ENCODE measurements around the gene ZNF574. TPM values are rescaled to one million over a fixed set of nuclear protein-coding genes. Genes with fewer than 3 reads are reported as not detected.

Gene ZNF574
- total and polyA plus RNA-seq, 11 donors = 5.1 to 17.7 (median 8.7) TPM

DNA sequence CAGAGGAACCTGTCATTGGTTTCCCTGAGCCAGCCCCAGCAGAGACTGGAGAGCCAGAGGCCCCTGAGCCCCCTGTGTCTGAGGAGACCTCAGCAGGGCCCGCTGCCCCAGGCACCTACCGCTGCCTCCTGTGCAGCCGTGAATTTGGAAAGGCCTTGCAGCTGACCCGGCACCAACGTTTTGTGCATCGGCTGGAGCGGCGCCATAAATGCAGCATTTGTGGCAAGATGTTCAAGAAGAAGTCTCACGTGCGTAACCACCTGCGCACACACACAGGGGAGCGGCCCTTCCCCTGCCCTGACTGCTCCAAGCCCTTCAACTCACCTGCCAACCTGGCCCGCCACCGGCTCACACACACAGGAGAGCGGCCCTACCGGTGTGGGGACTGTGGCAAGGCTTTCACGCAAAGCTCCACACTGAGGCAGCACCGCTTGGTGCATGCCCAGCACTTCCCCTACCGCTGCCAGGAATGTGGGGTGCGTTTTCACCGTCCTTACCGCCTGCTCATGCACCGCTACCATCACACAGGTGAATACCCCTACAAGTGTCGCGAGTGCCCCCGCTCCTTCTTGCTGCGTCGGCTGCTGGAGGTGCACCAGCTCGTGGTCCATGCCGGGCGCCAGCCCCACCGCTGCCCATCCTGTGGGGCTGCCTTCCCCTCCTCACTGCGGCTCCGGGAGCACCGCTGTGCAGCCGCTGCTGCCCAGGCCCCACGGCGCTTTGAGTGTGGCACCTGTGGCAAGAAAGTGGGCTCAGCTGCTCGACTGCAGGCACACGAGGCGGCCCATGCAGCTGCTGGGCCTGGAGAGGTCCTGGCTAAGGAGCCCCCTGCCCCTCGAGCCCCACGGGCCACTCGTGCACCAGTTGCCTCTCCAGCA lies 4.2 kb downstream of the ZNF574 start:
- Histone ChIP-seq H3K27ac (no peak overlapping the region), H3K36me3 (peaks cover 2 to 58% (median 41%) of the 10 kb centered on the region in 9 donors), H3K9me3 (no peaks in the 10 kb centered on the region), H3K27me3 (no peaks in the 10 kb centered on the region), H3K4me3 (no peak overlapping the region), H3K4me1 (peaks cover 0 to 22% (median 14%) of the 10 kb centered on the region in 12 donors)
- intact Hi-C loops (cut with DNase I) = loop anchor here in 3 of 10 donors (5.0 kb wide), 4 partner anchors 83 to 198 kb away; partner anchors contain the start of genes ARHGEF1 (in 1 of the 3), ATP1A3 (in 1 of the 3) and RABAC1 (in 1 of the 3)
- no peak for TF ChIP-seq POLR2A (IDR thresholded peaks at IDR 0.05)
- TF ChIP-seq, protein P1, sequence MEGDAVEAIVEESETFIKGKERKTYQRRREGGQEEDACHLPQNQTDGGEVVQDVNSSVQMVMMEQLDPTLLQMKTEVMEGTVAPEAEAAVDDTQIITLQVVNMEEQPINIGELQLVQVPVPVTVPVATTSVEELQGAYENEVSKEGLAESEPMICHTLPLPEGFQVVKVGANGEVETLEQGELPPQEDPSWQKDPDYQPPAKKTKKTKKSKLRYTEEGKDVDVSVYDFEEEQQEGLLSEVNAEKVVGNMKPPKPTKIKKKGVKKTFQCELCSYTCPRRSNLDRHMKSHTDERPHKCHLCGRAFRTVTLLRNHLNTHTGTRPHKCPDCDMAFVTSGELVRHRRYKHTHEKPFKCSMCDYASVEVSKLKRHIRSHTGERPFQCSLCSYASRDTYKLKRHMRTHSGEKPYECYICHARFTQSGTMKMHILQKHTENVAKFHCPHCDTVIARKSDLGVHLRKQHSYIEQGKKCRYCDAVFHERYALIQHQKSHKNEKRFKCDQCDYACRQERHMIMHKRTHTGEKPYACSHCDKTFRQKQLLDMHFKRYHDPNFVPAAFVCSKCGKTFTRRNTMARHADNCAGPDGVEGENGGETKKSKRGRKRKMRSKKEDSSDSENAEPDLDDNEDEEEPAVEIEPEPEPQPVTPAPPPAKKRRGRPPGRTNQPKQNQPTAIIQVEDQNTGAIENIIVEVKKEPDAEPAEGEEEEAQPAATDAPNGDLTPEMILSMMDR (IDR thresholded peaks at IDR 0.05) = no peak
- ATAC-seq (no peak), DNase-seq (no peak)
- WGBS, 4 donors = 94 to 98% (median 94%) methylated on average over 19 to 44 of the region's 44 CpGs

DNA sequence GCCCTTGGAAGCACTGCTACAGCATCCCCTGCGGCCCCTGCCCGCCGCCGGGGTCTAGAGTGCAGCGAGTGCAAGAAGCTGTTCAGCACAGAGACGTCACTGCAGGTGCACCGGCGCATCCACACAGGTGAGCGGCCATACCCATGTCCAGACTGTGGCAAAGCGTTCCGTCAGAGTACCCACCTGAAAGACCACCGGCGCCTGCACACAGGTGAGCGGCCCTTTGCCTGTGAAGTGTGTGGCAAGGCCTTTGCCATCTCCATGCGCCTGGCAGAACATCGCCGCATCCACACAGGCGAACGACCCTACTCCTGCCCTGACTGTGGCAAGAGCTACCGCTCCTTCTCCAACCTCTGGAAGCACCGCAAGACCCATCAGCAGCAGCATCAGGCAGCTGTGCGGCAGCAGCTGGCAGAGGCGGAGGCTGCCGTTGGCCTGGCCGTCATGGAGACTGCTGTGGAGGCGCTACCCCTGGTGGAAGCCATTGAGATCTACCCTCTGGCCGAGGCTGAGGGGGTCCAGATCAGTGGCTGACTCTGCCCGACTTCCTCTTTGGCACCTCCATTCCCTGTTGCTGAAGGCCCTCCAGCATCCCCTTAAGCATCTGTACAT lies 4.9 kb downstream of the ZNF574 start:
- H3K36me3 ChIP-seq = peaks cover 2 to 58% (median 41%) of the 10 kb centered on the region in 9 donors
- H3K9me3 ChIP-seq = no peaks in the 10 kb centered on the region
- intact Hi-C loops (cut with DNase I) = no loop called here
- DNase-seq = peak in 1 of 5 donors; percentile 53
- H3K27ac ChIP-seq = no peak overlapping the region
- TF ChIP-seq, protein P1 (IDR thresholded peaks at IDR 0.05) = no peak
- no peak for TF ChIP-seq POLR2A (IDR thresholded peaks at IDR 0.05)
- no peak overlapping the region for H3K4me3 ChIP-seq
- no peak for ATAC-seq
- no peaks in the 10 kb centered on the region for H3K27me3 ChIP-seq
- peaks cover 0 to 20% (median 12%) of the 10 kb centered on the region in 12 donors for H3K4me1 ChIP-seq
- WGBS, 4 donors = 90 to 96% (median 93%) methylated on average over 20 to 28 of the region's 28 CpGs

DNA sequence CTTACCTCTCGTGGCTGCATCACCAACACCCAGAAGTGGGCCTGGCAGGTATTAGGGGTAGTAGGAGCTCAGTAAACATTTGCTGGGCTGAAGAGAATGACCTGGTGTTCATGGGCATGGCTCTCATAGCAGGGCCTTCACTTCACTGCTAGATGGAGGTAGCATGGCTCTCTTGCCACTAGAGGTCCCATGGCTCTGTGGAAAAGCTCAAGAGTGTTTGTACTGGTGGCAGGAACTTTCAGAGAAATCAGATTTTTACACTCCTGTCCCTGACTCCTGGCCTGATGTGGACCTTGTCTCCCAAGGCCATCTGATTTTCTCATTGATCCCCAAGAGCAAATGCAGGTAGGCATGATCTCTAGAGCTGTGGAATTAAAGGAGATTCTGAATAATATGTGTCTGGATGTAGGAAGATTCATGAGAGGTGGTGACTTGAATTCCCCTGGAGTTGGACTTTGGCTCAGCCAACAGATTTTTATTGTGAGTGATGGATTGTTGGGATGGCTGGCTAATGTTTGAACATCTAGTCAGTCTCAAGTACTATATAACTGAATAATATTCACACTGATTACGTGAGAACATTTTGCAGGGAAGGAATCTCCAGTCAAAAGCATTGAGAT lies 5.7 kb downstream of the ZNF574 start:
- no peak overlapping the region for H3K4me3 ChIP-seq
- no peaks in the 10 kb centered on the region for H3K9me3 ChIP-seq
- peaks cover 2 to 58% (median 41%) of the 10 kb centered on the region in 9 donors for H3K36me3 ChIP-seq
- peaks cover 0 to 18% (median 12%) of the 10 kb centered on the region in 12 donors for H3K4me1 ChIP-seq
- intact Hi-C loops (cut with DNase I) = no loop called here
- ATAC-seq (peak in 3 of 4 donors; percentile 14 to 44 (median 21)), DNase-seq (no peak)
- no peak overlapping the region for H3K27ac ChIP-seq
- 63 to 80% (median 75%) methylated on average over 2 of the region's 2 CpGs for WGBS, 4 donors
- TF ChIP-seq, protein P1 (IDR thresholded peaks at IDR 0.05) = peak in 9 of 12 donors; percentile 24 to 46 (median 35)
- TF ChIP-seq POLR2A (IDR thresholded peaks at IDR 0.05) = no peak
- no peaks in the 10 kb centered on the region for H3K27me3 ChIP-seq
